OCI-M2 (cell line): ENCODE results near the gene NOX3.
"Not testable (repeated sequence)": the region's sequence is repeated elsewhere in the genome, so short reads cannot be mapped to it uniquely, and the experiment has no call there.

Source experiments
- DNase-seq: peaks from one replicate; lab custom pipeline; 2025; ENCODE audit not compliant: unreplicated experiment; lab: John Stamatoyannopoulos, UW

NOX3 gene

DNA sequence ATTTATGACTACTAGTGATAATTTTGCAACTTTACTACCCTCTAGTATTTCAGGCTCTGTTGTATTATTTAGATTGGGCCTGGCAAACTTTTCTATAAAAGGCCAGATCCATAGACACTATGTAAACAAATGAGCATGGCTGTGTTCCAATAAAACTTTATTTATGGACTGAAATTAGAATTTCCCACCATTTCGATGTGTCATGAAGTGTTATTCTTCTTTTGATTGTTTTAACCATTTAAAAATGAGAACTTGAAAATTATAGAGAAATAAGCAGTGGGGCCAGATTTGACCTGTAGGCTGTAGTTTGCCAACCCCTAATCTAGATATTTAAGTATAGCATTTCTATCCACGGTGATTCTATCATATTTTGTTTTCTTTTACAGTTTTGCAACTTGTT, 79.8 kb downstream of the NOX3 start:
- DNase-seq = no peak

DNA sequence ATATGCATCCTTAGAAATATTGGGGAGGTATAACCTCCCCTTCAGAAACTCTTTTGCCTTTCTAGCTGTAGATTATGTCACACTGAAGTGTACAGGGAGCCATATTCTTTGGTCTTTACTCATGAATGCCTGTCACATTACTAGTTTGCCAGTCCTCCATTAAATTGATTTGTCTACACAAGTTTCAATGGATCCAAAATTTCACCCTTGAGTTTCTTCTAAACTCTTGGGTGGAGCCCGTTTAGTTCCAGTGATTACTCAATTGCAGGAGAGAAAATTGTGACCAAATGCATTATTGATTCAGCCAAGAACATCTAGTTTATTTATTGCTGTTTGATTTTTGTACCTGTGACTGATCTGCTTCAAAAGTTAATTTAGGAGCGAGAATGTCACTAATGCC, 81.0 kb downstream of the NOX3 start:
- DNase-seq = no peak

DNA sequence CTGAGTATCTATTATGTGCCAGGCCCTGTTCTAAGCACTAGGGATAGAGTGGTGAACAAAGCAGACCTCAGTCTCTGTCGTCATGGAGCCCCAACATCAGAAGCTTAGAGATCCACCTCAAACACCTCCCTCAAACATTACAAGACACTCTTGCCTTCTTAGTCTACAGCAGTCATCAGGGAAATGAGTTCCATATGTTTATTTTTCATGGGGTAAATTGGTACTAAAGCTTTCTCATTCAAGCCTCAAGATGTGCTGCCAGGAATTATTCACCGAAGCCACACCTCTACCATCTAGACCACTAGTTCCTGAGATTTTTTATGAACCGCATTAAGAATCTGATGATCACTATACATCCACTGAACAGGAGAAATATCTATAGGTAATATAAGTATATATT, 82.4 kb downstream of the NOX3 start:
- DNase-seq = no peak

DNA sequence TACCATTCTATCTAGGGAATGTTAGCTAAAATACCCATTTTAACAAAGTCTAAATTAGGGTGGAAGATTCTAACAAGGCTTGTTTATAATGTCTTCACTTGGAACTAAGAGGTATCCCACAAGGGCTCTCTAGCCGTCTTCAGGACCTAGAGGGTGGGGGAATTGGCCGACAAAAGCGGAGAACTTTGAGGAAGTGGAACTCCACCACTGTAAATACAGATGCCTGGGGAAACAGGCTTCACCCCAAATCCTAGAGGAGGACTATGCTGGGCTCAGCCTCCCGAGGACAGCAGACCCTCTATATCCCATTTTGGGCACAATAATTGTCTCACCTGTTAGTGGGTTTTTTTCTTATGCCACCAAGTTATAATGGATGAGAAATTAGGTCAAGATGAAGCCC, 83.4 kb downstream of the NOX3 start:
- no peak for DNase-seq

DNA sequence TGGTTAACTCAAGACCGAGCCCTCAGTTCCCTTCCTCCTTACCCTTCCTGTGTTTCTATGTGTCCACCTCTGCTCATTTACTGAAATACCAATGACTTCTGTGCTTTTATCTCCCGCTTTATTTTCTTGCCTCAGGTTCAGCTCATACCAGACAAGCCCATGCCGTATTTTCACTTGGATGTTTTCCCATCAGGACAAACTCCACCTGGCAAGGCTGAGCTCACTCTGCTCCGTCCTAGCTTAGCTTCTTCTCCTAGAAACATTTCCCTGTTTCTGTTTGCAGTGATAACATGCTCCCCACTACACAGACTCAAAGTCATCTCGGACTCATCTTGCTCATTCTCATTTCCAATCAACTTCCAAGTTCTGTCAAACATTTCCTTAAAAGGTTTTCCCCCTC, 84.4 kb downstream of the NOX3 start:
- DNase-seq = no peak

DNA sequence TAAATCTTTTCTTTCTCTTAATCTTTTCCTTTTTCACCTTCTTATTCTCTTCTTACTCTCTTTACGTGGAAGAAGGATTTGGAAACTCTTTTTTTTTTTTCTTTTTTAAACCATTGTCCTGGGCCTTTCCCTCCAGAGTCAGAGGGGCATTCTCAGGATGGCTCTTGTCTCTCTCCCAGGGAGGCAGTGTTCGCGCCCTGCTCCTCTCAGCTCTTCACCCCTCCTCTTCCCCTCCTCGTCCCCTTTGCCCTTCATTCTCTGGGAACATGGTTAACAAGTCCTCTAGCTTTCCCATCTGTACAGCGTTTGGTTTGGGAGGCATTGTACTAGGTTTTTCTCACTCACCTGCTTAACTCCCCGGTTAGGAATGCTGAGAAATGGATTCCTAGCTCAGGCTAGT, 89.3 kb downstream of the NOX3 start:
- DNase-seq = no peak

DNA sequence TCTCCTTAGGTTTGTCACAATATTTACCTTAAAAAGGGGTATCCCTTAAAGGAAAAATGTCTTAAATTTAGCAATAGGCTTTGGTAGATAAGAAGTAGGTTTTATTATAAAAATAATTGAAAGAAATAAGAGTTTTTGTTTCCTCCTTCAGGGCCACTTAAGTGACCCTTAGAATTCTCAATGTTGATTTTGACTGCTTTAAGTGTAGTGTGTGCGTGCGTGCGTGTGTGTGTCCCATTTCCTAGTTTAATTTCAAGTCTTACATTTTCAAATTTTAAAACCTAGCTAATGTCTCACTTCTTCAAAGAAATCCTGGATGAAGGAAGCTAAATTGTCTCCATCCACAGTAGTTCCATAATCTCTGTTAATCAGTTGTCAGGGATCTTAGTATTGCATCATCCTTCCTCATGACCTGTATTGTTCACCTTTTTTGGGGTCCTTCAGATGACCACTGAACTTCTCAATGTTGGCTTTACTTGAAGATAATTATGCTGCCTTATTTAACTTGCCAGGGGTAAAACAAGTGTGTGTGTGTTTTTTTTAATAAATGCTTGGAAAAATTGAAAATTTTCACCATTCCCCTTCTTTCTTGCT, 90.7 kb downstream of the NOX3 start:
- DNase-seq = no peak

DNA sequence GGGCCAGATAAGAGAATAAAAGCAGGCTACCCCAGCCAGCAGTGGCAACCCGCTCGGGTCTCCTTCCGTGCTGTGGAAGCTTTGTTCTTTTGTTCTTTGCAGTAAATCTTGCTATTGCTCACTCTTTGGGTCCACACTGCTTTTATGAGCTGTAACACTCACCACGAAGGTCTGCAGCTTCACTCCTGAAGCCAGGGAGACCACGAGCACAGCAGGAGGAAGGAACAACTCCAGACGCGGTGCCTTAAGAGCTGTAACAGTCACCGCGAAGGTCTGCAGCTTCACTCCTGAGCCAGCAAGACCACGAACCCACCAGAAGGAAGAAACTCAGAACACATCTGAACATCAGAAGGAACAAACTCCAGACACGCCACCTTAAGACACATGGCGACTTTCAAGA, 91.6 kb downstream of the NOX3 start:
- not testable (repeated sequence) for DNase-seq

DNA sequence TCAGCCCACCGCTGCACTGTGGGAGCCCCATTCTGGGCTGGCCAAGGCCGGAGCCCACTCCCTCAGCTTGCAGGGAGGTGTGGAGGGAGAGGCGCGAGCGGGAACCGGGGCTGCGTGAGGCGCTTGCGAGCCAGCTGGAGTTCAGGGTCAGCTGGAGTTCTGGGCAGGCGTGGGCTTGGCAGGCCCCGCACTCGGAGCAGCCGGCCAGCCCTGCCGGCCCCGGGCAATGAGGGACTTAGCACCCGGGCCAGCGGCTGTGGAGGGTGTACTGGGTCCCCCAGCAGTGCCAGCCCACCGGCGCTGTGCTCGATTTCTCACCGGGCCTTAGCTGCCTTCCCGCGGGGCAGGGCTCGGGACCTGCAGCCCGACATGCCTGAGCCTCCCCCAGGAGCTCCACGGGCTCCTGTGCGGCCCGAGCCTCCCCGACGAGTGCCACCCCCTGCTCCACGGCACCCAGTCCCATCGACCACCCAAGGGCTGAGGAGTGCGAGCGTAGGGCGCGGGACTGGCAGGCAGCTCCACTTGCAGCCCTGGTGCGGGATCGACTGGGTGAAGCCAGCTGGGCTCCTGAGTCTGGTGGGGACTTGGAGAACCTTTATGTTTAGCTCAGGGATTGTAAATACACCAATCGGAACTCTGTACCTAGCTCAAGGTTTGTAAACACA, 92.5 kb downstream of the NOX3 start:
- DNase-seq = not testable (repeated sequence)

DNA sequence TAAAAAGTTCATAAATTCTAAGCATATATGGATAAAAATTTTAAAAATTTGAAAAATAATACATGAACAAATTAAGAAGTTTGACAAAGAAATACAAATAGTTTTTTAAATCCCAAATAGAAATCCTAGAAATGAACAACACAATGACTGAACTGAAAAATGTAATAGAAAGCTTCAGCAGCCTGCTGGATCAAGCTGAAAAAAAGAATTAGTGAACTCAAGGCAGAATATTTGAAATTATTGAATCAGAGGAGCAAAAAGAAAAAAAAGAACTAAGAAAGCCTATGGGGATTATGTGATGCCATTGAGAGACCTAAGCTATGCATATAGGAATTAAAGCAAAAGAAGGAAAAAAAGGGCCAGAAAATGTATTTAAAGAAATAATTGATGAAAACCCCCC, 101.5 kb downstream of the NOX3 start:
- DNase-seq = no peak

DNA sequence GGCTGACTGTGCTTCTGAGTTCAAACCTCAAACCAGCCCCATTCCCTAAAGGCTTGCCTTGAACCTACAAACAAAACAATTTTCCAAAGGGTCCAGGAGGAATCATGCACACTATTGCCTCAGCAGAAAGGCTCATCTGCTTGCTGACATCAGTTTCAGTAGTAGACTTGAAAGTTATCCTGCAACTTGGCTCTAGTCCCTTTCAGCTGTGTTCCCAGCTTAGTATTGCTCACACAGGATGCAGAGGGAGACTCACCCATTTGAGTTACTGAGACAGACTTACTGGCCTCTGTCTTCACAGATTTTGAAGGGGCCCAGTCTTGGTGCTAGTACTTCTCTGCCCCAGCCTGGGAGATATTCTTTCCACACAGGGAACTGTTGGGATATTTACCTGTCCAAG, 102.8 kb downstream of the NOX3 start:
- DNase-seq = no peak

DNA sequence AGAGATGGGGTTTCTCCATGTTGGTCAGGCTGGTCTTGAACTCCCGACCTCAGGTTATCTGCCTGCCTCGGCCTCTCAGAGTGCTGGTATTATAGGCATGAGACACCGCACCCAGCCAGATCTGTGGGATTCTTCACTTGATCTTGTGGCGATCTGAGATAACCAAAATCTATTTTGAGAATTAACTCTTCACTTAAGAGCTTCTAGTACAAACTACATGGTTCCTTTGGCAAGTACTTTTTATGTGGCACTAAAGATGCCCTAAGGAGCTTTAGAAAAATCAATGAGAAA, 103.6 kb downstream of the NOX3 start:
- no peak for DNase-seq

DNA sequence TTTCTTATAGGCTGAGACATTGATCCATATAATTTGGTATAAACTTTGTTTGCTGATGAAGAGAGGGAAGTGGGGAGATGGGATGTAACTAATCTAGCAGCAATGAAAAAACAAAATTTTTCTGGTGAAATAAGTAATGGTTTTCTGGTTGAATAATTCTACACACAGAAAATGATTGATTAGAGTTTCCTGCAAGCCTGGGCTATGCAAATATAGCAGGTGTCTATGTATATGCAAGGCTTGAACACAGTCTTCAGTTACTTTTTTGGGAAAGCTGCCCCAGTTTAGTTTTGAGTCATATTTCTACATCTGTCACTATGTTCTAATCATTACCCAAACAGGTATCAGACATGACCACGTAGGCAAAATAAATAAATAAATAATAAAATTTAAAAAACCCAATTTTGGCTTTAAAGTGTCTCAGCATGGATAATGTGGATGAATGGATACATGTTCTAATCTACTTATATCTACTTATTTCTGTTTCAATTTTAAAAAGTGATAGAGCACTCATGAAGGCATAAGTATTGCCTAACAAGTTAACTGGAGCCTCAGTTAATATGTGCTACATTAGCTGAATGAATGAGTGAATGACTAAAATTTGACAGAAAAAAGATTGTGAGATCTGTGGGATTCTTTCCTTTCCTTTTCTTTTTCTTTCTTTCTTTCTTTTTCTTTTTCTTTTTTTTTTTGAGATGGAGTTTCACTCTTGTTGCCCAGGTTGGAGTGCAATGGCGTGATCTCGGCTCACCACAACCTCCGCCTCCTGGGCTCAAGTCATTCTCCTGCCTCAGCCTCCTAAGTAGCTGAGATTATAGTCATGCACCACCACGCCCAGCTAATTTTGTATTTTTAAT, 104.1 kb downstream of the NOX3 start:
- no peak for DNase-seq

DNA sequence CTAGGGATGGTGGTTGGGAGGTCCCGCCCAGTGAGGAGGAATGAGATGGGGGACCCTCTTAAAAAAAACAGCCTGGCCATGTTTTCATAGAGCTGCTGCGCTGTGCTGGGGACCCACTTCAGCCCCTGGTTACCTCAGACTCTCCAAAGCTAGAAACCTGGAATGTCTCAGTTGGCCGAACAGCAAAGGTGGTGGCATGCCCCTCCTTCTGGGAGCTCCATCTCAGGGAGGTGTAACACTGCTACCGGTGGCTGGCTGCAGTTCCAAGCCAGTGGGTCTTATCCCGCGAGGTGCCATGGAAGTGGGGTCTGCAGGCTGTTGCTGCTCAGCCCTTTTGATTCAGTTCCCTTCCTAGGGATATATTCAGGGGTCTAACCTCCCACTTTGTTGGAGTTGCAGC, 105.7 kb downstream of the NOX3 start:
- no peak for DNase-seq

DNA sequence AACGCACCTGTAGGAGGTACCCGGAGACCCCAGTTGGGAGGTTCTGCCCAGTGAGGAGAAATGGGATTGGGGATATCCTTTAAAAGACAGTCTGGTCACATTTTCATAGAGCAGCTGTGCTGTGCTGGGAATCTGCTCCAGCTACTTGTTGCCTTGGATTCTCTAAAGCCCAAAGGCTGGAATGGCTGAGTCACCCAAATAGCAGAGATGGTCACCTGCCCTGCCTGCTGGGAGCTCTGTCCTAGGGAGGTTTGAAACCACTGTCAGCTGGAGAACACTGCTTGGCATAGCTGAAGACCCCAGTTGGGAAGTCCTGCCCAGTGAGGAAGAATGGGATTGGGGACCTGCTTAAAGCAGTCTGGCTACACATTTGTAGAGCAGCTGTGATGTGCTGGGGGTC, 106.5 kb downstream of the NOX3 start:
- DNase-seq = no peak

DNA sequence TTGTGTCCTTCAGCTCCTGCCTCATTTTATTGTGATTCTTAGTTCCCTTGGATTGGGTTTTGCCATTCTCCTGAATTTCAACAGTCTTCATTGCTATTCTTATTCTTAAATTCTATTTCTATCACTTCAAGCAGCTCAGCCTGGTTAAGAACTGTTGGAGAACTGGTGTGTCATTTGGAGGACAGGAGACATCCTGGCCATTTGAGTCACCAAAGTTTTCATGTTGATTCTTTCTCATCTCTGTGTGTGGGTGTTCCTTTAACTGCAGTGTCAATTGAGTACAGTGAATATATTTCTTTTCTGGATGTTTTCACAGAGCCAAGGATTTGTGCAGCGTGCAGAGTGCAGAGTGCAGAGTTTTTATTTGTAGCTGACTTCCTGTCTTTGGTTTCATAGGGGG, 107.8 kb downstream of the NOX3 start:
- DNase-seq = no peak

DNA sequence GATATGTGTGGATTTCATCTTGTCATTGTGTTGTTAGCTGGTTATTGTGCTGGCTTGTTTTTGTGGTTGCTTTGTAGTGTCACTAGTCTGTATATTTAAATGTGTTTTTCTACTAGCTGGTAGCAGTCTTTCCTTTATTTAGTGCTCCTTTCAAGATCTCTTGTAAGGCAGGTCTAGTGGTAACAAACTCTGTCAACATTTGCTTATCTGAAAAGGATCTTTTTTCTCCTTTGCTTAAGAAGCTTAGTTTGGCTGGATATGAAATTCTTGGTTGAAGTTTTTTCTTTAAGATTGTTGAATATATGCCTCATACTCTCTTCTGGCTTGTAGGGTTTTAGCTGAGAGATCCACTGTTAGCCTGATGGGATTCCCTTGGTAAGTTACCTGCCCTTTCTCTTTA, 108.7 kb downstream of the NOX3 start:
- no peak for DNase-seq
